Endodermal cell (in vitro differentiated cells): ENCODE data around the gene SSC5D. TPM values are rescaled to one million over a fixed set of nuclear protein-coding genes. Genes with fewer than 3 reads are reported as not detected.
"Not testable (repeated sequence)": the region's sequence is repeated elsewhere in the genome, so short reads cannot be mapped to it uniquely, and the experiment has no call there.

ENCODE experiments used
- DNase-seq: peaks from one replicate; pipeline ENCODE4 v3.0.0-alpha.2; 2017
- H3K27ac ChIP-seq: 2 replicates; pipeline ENCODE4 v1.5.1; 2013; ENCODE audit warnings: mild to moderate bottlenecking, low read depth, low read length, moderate library complexity
- H3K27me3 ChIP-seq: 2 replicates; pipeline ENCODE4 v1.6.1; 2013; ENCODE audit warnings: mild to moderate bottlenecking, low read length, moderate library complexity; ENCODE audit not compliant: insufficient read depth, control insufficient read depth, poor library complexity, severe bottlenecking
- H3K36me3 ChIP-seq: 2 replicates; pipeline ENCODE4 v1.7.0; 2013; ENCODE audit warnings: mild to moderate bottlenecking, low read length, moderate library complexity; ENCODE audit not compliant: control insufficient read depth, insufficient read depth
- H3K4me1 ChIP-seq: one replicate; pipeline ENCODE4 v1.7.0; 2013; ENCODE audit warnings: low read length; ENCODE audit not compliant: control insufficient read depth, insufficient read depth
- H3K4me3 ChIP-seq: 2 replicates; pipeline ENCODE4 v1.5.1; 2013; ENCODE audit warnings: mild to moderate bottlenecking, low read length, moderate library complexity
- H3K9ac ChIP-seq: 2 replicates; pipeline ENCODE4 v1.6.1; 2013; ENCODE audit warnings: mild to moderate bottlenecking, low read length, moderate library complexity; ENCODE audit not compliant: poor library complexity, severe bottlenecking; ENCODE audit errors: extremely low read depth
- H3K9me3 ChIP-seq: 2 replicates; pipeline ENCODE4 v1.6.1; 2013; ENCODE audit warnings: mild to moderate bottlenecking, low read length, moderate library complexity; ENCODE audit not compliant: control insufficient read depth
- H3K27ac Mint-ChIP-seq: 2 replicates; pipeline ENCODE4 v1.8.0; 2020; ENCODE audit warnings: mixed read lengths
- H3K27me3 Mint-ChIP-seq: 2 replicates; pipeline ENCODE4 v1.8.0; 2021; ENCODE audit warnings: mild to moderate bottlenecking, mixed read lengths; ENCODE audit not compliant: insufficient read depth
- H3K36me3 Mint-ChIP-seq: 2 replicates; pipeline ENCODE4 v1.8.0; 2020; ENCODE audit warnings: low read depth, mixed read lengths
- H3K4me1 Mint-ChIP-seq: 2 replicates; pipeline ENCODE4 v1.8.0; 2020; ENCODE audit warnings: mixed read lengths
- H3K4me3 Mint-ChIP-seq: 2 replicates; pipeline ENCODE4 v1.8.0; 2020; ENCODE audit warnings: mild to moderate bottlenecking, moderate library complexity, mixed read lengths
- H3K9me3 Mint-ChIP-seq: 2 replicates; pipeline ENCODE4 v1.8.0; 2020; ENCODE audit warnings: mild to moderate bottlenecking, mixed read lengths
- WGBS, 2 experiments: methylation state at CpG; one replicate each; pipeline versions ENCODE4 v1.1.5 to v1.1.7; 2013; ENCODE audit warnings: missing lambda C conversion rate in 2 of 2, mixed read lengths in 1 of 2; ENCODE audit not compliant: insufficient coverage in 1 of 2, insufficient read length in 1 of 2; 5-methylcytosine and 5-hydroxymethylcytosine counted together
- total RNA-seq, 2 donors: library from RNA; stranded (reverse); fragmentation: NEBNext Ultra II Directional in 1 of 2; extraction: Animal tissue kit (Norgen Biotek cat#: 25700) in 1 of 2; gene quantifications; 2 replicates in 1 of 2; 3 replicates in 1 of 2; pipeline ENCODE4 v1.2.1, GENCODE V29; 2021
- TF ChIP-seq, protein P1 (sequence below): fragments of 200-600 bp; sonication (generic); conservative IDR thresholded peaks from 2 replicates; pipeline ENCODE4 v1.5.0; 2021; ENCODE audit warnings: antibody characterized with exemption, mild to moderate bottlenecking

The SSC5D gene
- total RNA-seq, 2 donors from 2014 or later: 1.4 to 2.4 TPM

DNA sequence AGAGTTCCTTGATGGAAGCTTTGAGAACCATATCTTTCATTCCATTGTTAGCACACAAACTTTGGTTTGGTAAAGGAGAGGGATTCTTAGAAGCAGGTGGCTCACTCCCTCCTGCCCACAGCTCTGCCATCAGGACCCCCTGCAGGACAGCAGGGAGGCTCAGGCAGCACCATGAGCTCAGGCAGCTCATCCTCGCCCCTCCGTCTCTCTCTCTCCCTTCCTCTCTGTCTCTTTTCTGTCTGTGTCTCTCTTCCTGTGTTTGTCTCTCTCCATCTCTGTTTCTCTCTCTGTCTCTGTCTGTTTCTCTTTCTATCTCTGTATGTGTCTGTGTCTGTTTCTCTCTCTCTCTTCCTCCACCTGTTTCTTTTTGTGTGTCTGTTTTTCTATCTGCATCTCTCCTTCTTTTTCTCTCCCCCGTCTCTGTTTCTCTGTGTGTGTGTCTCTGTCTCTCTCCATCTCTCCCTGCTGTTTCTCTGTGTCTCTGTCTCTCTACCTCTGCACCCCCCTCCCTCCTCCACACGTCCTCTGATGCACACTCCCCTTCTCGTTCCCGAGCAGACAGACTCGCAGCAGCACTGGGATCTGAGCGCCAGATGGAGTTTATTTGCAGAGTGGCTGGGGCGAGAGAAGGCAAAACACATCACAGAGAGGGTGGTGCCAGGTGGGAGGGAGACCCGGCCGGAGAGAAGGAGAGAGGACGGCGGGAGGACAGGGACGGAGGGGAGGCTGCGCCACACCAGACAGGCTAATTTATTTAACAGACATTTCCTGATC, 40.0 kb downstream of the SSC5D start:
- TF ChIP-seq, protein P1, sequence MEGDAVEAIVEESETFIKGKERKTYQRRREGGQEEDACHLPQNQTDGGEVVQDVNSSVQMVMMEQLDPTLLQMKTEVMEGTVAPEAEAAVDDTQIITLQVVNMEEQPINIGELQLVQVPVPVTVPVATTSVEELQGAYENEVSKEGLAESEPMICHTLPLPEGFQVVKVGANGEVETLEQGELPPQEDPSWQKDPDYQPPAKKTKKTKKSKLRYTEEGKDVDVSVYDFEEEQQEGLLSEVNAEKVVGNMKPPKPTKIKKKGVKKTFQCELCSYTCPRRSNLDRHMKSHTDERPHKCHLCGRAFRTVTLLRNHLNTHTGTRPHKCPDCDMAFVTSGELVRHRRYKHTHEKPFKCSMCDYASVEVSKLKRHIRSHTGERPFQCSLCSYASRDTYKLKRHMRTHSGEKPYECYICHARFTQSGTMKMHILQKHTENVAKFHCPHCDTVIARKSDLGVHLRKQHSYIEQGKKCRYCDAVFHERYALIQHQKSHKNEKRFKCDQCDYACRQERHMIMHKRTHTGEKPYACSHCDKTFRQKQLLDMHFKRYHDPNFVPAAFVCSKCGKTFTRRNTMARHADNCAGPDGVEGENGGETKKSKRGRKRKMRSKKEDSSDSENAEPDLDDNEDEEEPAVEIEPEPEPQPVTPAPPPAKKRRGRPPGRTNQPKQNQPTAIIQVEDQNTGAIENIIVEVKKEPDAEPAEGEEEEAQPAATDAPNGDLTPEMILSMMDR: peak; percentile 26
- no peaks in the 10 kb centered on the region for H3K36me3 ChIP-seq
- Mint-ChIP-seq H3K4me1 (peaks cover 3% of the 10 kb centered on the region), H3K36me3 (peaks cover 3% of the 10 kb centered on the region), H3K27me3 (peaks cover 8% of the 10 kb centered on the region), H3K9me3 (no peaks in the 10 kb centered on the region), H3K4me3 (no peak overlapping the region), H3K27ac (no peak overlapping the region)
- peak overlapping the region; percentile 35 for H3K9ac ChIP-seq
- peak overlapping the region; percentile 56 for H3K27ac ChIP-seq
- H3K27me3 ChIP-seq: no peaks in the 10 kb centered on the region
- no peak overlapping the region for H3K4me3 ChIP-seq
- no peaks in the 10 kb centered on the region for H3K9me3 ChIP-seq
- 53 to 60% methylated on average over 11 to 14 of the region's 15 CpGs for WGBS, 2 experiments
- DNase-seq: no peak
- H3K4me1 ChIP-seq: peaks cover 15% of the 10 kb centered on the region

DNA sequence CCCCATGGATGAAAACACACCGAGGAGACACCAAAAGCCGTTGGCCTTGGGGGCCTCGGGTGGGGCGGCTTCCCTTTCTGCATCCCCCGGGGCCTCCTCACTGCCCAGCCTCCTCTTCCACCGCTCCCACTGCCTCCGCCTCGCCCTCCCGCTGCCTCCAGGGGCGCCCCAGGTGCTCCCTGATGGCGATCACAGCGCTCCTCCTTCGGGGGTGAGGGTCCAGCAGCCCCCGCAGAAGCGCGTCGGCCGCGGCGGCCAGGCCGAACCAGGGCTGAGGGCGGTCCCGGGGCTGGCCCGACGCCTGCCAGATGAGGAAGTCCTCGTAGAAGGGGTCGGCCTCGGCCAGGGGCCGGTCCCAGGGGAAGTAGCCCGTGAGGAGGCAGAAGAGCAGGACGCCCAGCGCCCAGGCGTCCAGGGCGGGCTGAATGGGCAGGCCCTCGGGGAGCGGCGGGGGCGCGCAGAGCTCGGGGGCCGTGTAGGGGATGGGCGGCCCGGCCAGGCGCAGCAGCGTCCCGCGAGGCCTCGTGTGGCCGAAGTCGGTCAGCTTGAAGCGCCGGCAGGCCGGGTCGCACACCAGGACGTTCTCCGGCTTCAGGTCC, 41.5 kb downstream of the SSC5D start:
- H3K9ac ChIP-seq: no peak overlapping the region
- no peak overlapping the region for H3K4me3 ChIP-seq
- Mint-ChIP-seq H3K27ac (no peak overlapping the region), H3K4me1 (peaks cover 3% of the 10 kb centered on the region), H3K27me3 (no peaks in the 10 kb centered on the region), H3K36me3 (peaks cover 3% of the 10 kb centered on the region), H3K9me3 (no peaks in the 10 kb centered on the region), H3K4me3 (no peak overlapping the region)
- no peaks in the 10 kb centered on the region for H3K27me3 ChIP-seq
- H3K4me1 ChIP-seq: peaks cover 15% of the 10 kb centered on the region
- WGBS, 2 experiments: 94 to 96% methylated on average over 30 to 55 of the region's 56 CpGs
- no peaks in the 10 kb centered on the region for H3K36me3 ChIP-seq
- H3K27ac ChIP-seq: no peak overlapping the region
- H3K9me3 ChIP-seq: no peaks in the 10 kb centered on the region
- DNase-seq: no peak
- TF ChIP-seq, protein P1: no peak

GRCh38 chr19:55530996-55531395, 42.8 kb downstream of the SSC5D start:
- H3K27ac ChIP-seq: no peak overlapping the region
- TF ChIP-seq, protein P1: no peak
- no peak overlapping the region for H3K4me3 ChIP-seq
- no peak for DNase-seq
- Mint-ChIP-seq H3K4me3 (no peak overlapping the region), H3K36me3 (peaks cover 3% of the 10 kb centered on the region), H3K9me3 (no peaks in the 10 kb centered on the region), H3K4me1 (no peaks in the 10 kb centered on the region), H3K27me3 (no peaks in the 10 kb centered on the region), H3K27ac (no peak overlapping the region)
- H3K9ac ChIP-seq: no peak overlapping the region
- H3K4me1 ChIP-seq: peaks cover 10% of the 10 kb centered on the region
- 96% methylated on average over 23 to 26 of the region's 26 CpGs for WGBS, 2 experiments
- no peaks in the 10 kb centered on the region for H3K36me3 ChIP-seq
- no peaks in the 10 kb centered on the region for H3K27me3 ChIP-seq
- H3K9me3 ChIP-seq: no peaks in the 10 kb centered on the region

GRCh38 chr19:55534280-55534679, 46.0 kb downstream of the SSC5D start:
- H3K9me3 Mint-ChIP-seq, H3K9ac ChIP-seq, H3K9me3 ChIP-seq, H3K27me3 ChIP-seq, H3K4me1 Mint-ChIP-seq, H3K4me3 Mint-ChIP-seq, H3K36me3 ChIP-seq, H3K27me3 Mint-ChIP-seq, H3K4me1 ChIP-seq, H3K27ac ChIP-seq, H3K4me3 ChIP-seq, DNase-seq, H3K36me3 Mint-ChIP-seq, H3K27ac Mint-ChIP-seq: not testable (repeated sequence)
- 91 to 94% methylated on average over 6 to 7 of the region's 7 CpGs for WGBS, 2 experiments
